OCI-LY7 (cell line): ENCODE results near the gene SPATA7. TPM values are rescaled to one million over a fixed set of nuclear protein-coding genes. Genes with fewer than 3 reads are reported as not detected.

Experiments
- Bru-seq: library from RNA; stranded (reverse); fragments of 400-500 nt; gene quantifications from one replicate; lab custom pipeline; 2021; lab: Mats Ljungman, UMichigan
- BruChase-seq, 2 experiments: library from RNA; stranded (reverse); fragments of 400-500 nt; gene quantifications; one replicate each; lab custom pipeline; 2021; lab: Mats Ljungman, UMichigan
- BruUV-seq: library from RNA; stranded (reverse); fragments of 400-500 nt; replicated peaks from 2 replicates; lab custom pipeline; 2021; lab: Mats Ljungman, UMichigan
- CTCF ChIA-PET: fragments of 300-600 bp; sonication (Branson Sonifier 250); formaldehyde crosslinking; loops from one replicate; lab custom pipeline; 2022; ENCODE audit warnings: antibody characterized with exemption; ENCODE audit not compliant: unreplicated experiment; lab: Charles Lee
- POLR2A ChIA-PET: fragments of 300-600 bp; sonication (Branson Sonifier 250); formaldehyde crosslinking; loops from one replicate; lab custom pipeline; 2022; ENCODE audit warnings: antibody characterized with exemption; lab: Charles Lee
- DNase-seq: peaks from one replicate; pipeline ENCODE4 v3.0.0-alpha.2; 2015; ENCODE audit warnings: low spot score
- H2AFZ ChIP-seq: fragments of 200-600 bp; sonication (generic), shearing (Covaris generic); 2 replicates; pipeline ENCODE4 v1.6.1; 2014; ENCODE audit warnings: mild to moderate bottlenecking, antibody characterized with exemption, low read length, moderate library complexity
- H3K27ac ChIP-seq: fragments of 200-600 bp; sonication (generic); 2 replicates; pipeline ENCODE4 v1.5.1; 2014; ENCODE audit warnings: mixed run types, low read depth, mild to moderate bottlenecking, moderate library complexity, low read length, inconsistent platforms; ENCODE audit not compliant: poor library complexity, severe bottlenecking
- H3K36me3 ChIP-seq: fragments of 200-600 bp; sonication (generic); 2 replicates; pipeline ENCODE4 v1.6.1; 2014; ENCODE audit warnings: mild to moderate bottlenecking, antibody characterized with exemption, low read length, moderate library complexity, mixed read lengths; ENCODE audit not compliant: insufficient read depth
- H3K4me1 ChIP-seq: fragments of 200-600 bp; sonication (generic); 2 replicates; pipeline ENCODE4 v1.5.1; 2014; ENCODE audit warnings: mild to moderate bottlenecking, low read length; ENCODE audit not compliant: insufficient read depth, poor library complexity, severe bottlenecking
- H3K4me2 ChIP-seq: fragments of 200-600 bp; sonication (generic); 2 replicates; pipeline ENCODE4 v1.6.1; 2014; ENCODE audit warnings: mild to moderate bottlenecking, low read length
- H3K4me3 ChIP-seq: fragments of 200-600 bp; sonication (generic); 2 replicates; pipeline ENCODE4 v1.5.1; 2014; ENCODE audit warnings: mild to moderate bottlenecking, low read depth, low read length; ENCODE audit not compliant: poor library complexity, severe bottlenecking
- H3K79me2 ChIP-seq: fragments of 200-600 bp; sonication (generic); 2 replicates; pipeline ENCODE4 v1.6.1; 2016; ENCODE audit warnings: low read depth, mild to moderate bottlenecking, low read length, moderate library complexity, mixed read lengths; ENCODE audit not compliant: insufficient read depth
- H3K9me2 ChIP-seq: fragments of 200-600 bp; sonication (generic); 2 replicates; pipeline ENCODE4 v1.6.1; 2016; ENCODE audit warnings: mild to moderate bottlenecking, low read length, mixed read lengths; ENCODE audit not compliant: insufficient read depth
- H3K9me3 ChIP-seq: fragments of 200-600 bp; sonication (generic); 2 replicates; pipeline ENCODE4 v1.6.1; 2014; ENCODE audit warnings: mild to moderate bottlenecking, mixed run types, low read length, mixed read lengths
- H4K20me1 ChIP-seq: fragments of 200-600 bp; sonication (generic); 2 replicates; pipeline ENCODE4 v1.6.1; 2014; ENCODE audit warnings: mild to moderate bottlenecking, antibody characterized with exemption, low read length, moderate library complexity, mixed read lengths; ENCODE audit not compliant: insufficient read depth
- CTCF ChIP-seq: fragments of 200-600 bp; sonication (generic); conservative IDR thresholded peaks from 2 replicates; pipeline ENCODE4 v1.5.1; 2014; ENCODE audit warnings: mild to moderate bottlenecking, antibody characterized with exemption, low read length, moderate library complexity, mixed read lengths
- EZH2phosphoT487 ChIP-seq: fragments of 200-600 bp; sonication (generic); IDR thresholded peaks from 2 replicates; pipeline ENCODE4 v1.6.1; 2018; ENCODE audit warnings: low read depth, borderline replicate concordance, mild to moderate bottlenecking, mixed run types, antibody characterized with exemption, low read length, moderate library complexity, mixed read lengths
- intact Hi-C: fragments of 100-400 bp; cut with micrococcal nuclease; formaldehyde crosslinking; loops from one replicate; pipeline ENCODE4 v1.10.0; 2022; ENCODE audit not compliant: unreplicated experiment
- long read RNA-seq: library from polyadenylated mRNA; stranded (forward); transcript quantifications from one replicate; pipeline ENCODE4 v2.0.0, GENCODE V29; 2022
- total RNA-seq, 2 experiments: library from RNA; depleted of rRNA in 1 of 2; stranded (reverse); fragments of >200 nt in 1 of 2; shearing (Covaris generic) in 1 of 2; gene quantifications; 2 replicates each; pipeline ENCODE4 v1.2.3, GENCODE V29; 2014 to 2022

The SPATA7 gene
- 7.3 and 10.3 TPM in 2 replicates for total RNA-seq (2014; rRNA removed; shearing (Covaris generic))
- total RNA-seq (2022), result 6.3 and 8.9 TPM in 2 replicates
- Bru-seq, nascent RNA, result percentile 54 among the genes with signal in this experiment
- percentile 45 among the genes with signal in this experiment for BruChase-seq, experiment 1, labeled RNA remaining after a 6-hour chase
- BruChase-seq, experiment 2, labeled RNA remaining after a 2-hour chase, result percentile 46 among the genes with signal in this experiment
- long read RNA-seq, partial matches to known transcripts, result 1 of 13 reads
- long read RNA-seq, other reads (novel, unspliced or antisense), result 7 of 13 reads

GRCh38 chr14:88385212-88386101 lies at the start of gene SPATA7:
SPATA7 (plus strand) TSS chr14:88385657; CDS start chr14:88385819, 162 bp downstream.
- peak within 1 kb of the TSS; percentile 87 for H3K4me2 ChIP-seq
- H3K9me2 ChIP-seq, result no peaks in the 10 kb centered on the region
- H3K36me3 ChIP-seq, result no peaks in the 10 kb centered on the region
- DNase-seq, result peak; percentile 90
- CTCF ChIA-PET, result interaction anchor here (0.6 kb wide), 1 partner anchor 1031 kb away, joined by 3 read pairs; no protein-coding TSS in a partner anchor
- intact Hi-C loops, result loop anchor here (5.0 to 10.0 kb wide), 4 partner anchors 63 to 441 kb away; partner anchors contain the start of genes GPR65, KCNK10 and ZC3H14
- TF ChIP-seq EZH2phosphoT487, result no peak
- no peak for TF ChIP-seq CTCF
- TSS peak; percentile 95 for BruUV-seq
- H3K27ac ChIP-seq, result no peak within 1 kb of the TSS
- POLR2A ChIA-PET, result interaction anchor here (0.5 to 1.2 kb wide), 5 partner anchors 24 to 1178 kb away, joined by 3 to 6 read pairs (median 3); no protein-coding TSS in a partner anchor
- H3K4me1 ChIP-seq, result peaks cover 16% of the 10 kb centered on the region
- H3K4me3 ChIP-seq, result peak within 1 kb of the TSS; percentile 89
- H2AFZ ChIP-seq, result peak within 1 kb of the TSS; percentile 99
- no peaks in the 10 kb centered on the region; the same call in 1 of the 2 replicates for H3K79me2 ChIP-seq
- H4K20me1 ChIP-seq, result no peaks in the 10 kb centered on the region
- no peaks in the 10 kb centered on the region for H3K9me3 ChIP-seq

GRCh38 chr14:88340357-88340756 lies 45.1 kb upstream of the SPATA7 start:
- Histone ChIP-seq H3K4me2 (no peak overlapping the region), H3K4me1 (no peaks in the 10 kb centered on the region), H3K9me2 (no peaks in the 10 kb centered on the region), H3K27ac (no peak overlapping the region), H2AFZ (no peak overlapping the region), H3K4me3 (no peak overlapping the region), H4K20me1 (no peaks in the 10 kb centered on the region), H3K36me3 (no peaks in the 10 kb centered on the region), H3K79me2 (no peaks in the 10 kb centered on the region), H3K9me3 (no peaks in the 10 kb centered on the region)
- BruUV-seq, result no TSS peak
- ChIA-PET CTCF (no interaction called here), POLR2A (interaction anchor here (0.6 to 2.0 kb wide), 2 partner anchors 10 to 11 kb away, joined by 3 to 8 read pairs; no protein-coding TSS in a partner anchor)
- no peak for DNase-seq
- TF ChIP-seq CTCF (no peak), EZH2phosphoT487 (no peak)
- intact Hi-C loops, result no loop called here
